K562 (cell line): ENCODE results near the gene FNDC11. TPM values are rescaled to one million over a fixed set of nuclear protein-coding genes. Genes with fewer than 3 reads are reported as not detected.

ENCODE experiments used
- ATAC-seq: fragments of 200-7000 bp; cut with Tn5 transposase; 3 replicates; pipeline ENCODE4 v1.9.1; 2020; ENCODE audit warnings: moderate library complexity
- BruUV-seq: library from RNA; stranded (reverse); fragments of 400-500 nt; replicated peaks from 2 replicates; lab custom pipeline; 2021; lab: Mats Ljungman, UMichigan
- CTCF ChIA-PET: fragments of 300-600 bp; formaldehyde crosslinking; extraction: SDS; loops from one replicate; lab custom pipeline; 2021; ENCODE audit warnings: low intra/inter-chr PET ratio; lab: Yijun Ruan, JAX
- POLR2A ChIA-PET: fragments of 300-600, 350-650 bp; sonication (Branson Sonifier 250); formaldehyde crosslinking; extraction: SDS; loops from one replicate; lab custom pipeline; 2021; ENCODE audit warnings: antibody characterized with exemption, inconsistent platforms; lab: Yijun Ruan, JAX
- DNase-seq, 4 experiments: peaks; one replicate each; pipeline versions ENCODE4 v3.0.0 to v3.0.0-alpha.2; 2011 to 2018; ENCODE audit warnings: low spot score in 3 of 4, mixed read lengths in 3 of 4; ENCODE audit errors: extremely low read depth in 1 of 4
- FAIRE-seq: peaks from 2 replicates; lab custom pipeline; 2011; peaks lifted over from hg19 to GRCh38; lab: Jason Lieb, UNC
- H2AFZ ChIP-seq: 2 replicates; pipeline ENCODE4 v1.6.0; 2011; ENCODE audit warnings: low read depth, low read length, control low read depth, inconsistent platforms
- H3K27ac ChIP-seq: fragments of 200-600 bp; 3 replicates; pipeline ENCODE4 v1.8.0; 2011; ENCODE audit warnings: low read depth, mild to moderate bottlenecking, control low read depth, inconsistent platforms, low read length, moderate library complexity, mixed read lengths; ENCODE audit errors: extremely low read depth
- H3K27me3 ChIP-seq, 2 experiments: fragments of 300-600 bp in 1 of 2; 2 replicates in 1 of 2; 3 replicates in 1 of 2; pipeline versions ENCODE4 v1.6.0 to v1.8.0; 2011; ENCODE audit warnings: inconsistent platforms in 2 of 2, low read length in 2 of 2, mild to moderate bottlenecking in 1 of 2, mixed read lengths in 1 of 2, moderate library complexity in 1 of 2; ENCODE audit not compliant: control insufficient read depth in 2 of 2, insufficient read depth in 2 of 2
- H3K36me3 ChIP-seq: fragments of 300-600 bp; 3 replicates; pipeline ENCODE4 v1.8.0; 2011; ENCODE audit warnings: mild to moderate bottlenecking, low read length, inconsistent platforms; ENCODE audit not compliant: control insufficient read depth, insufficient read depth
- H3K4me1 ChIP-seq, 2 experiments: fragments of 200-600 bp in 1 of 2; replicated peaks in 1 of 2; 2 replicates in 1 of 2; 3 replicates in 1 of 2; pipeline versions ENCODE4 v1.5.1 to v1.8.0; 2011; ENCODE audit warnings: inconsistent platforms in 2 of 2, low read length in 2 of 2, mild to moderate bottlenecking in 1 of 2, mixed read lengths in 1 of 2, moderate library complexity in 1 of 2; ENCODE audit not compliant: control insufficient read depth in 2 of 2, insufficient read depth in 2 of 2
- H3K4me2 ChIP-seq: 2 replicates; pipeline ENCODE4 v1.6.1; 2011; ENCODE audit warnings: low read length, control low read depth, inconsistent platforms, mixed read lengths; ENCODE audit not compliant: insufficient read depth
- H3K4me3 ChIP-seq: fragments of 200-600 bp; sonication (generic), shearing (Covaris generic); 2 replicates; pipeline ENCODE4 v1.5.1; 2016; ENCODE audit warnings: control low read depth, inconsistent platforms
- H3K79me2 ChIP-seq: fragments of 200-600 bp; 3 replicates; pipeline ENCODE4 v1.8.0; 2011; ENCODE audit warnings: low read length, inconsistent platforms; ENCODE audit not compliant: control insufficient read depth, insufficient read depth
- H3K9ac ChIP-seq, 2 experiments: 2 replicates each; pipeline versions ENCODE4 v1.6.0 to v1.6.1; 2011; ENCODE audit warnings: low read depth in 2 of 2, low read length in 2 of 2, control low read depth in 1 of 2, inconsistent platforms in 1 of 2, mild to moderate bottlenecking in 1 of 2, mixed read lengths in 1 of 2; ENCODE audit not compliant: insufficient read depth in 1 of 2
- H3K9me1 ChIP-seq: one replicate; pipeline ENCODE4 v1.6.0; 2011; ENCODE audit warnings: inconsistent platforms, mild to moderate bottlenecking, low read length, moderate library complexity; ENCODE audit not compliant: control insufficient read depth, insufficient read depth
- H3K9me3 ChIP-seq: replicated peaks from 2 replicates; pipeline ENCODE4 v1.5.1; 2011; ENCODE audit warnings: low read depth, low read length, inconsistent platforms; ENCODE audit not compliant: control insufficient read depth, insufficient read depth
- H4K20me1 ChIP-seq: replicated peaks from 2 replicates; pipeline ENCODE4 v1.6.1; 2011; ENCODE audit warnings: low read length, inconsistent platforms, mixed read lengths; ENCODE audit not compliant: control insufficient read depth, insufficient read depth
- HSF4 ChIP-seq: fragments of 250-450 bp; sonication (Bioruptor Pico); IDR thresholded peaks from 2 replicates; pipeline ENCODE4 v2.1.2; 2022; ENCODE audit warnings: mild to moderate bottlenecking, moderate library complexity, borderline replicate concordance
- KHSRP ChIP-seq: fragments of 450-650 bp; IDR thresholded peaks from 2 replicates; pipeline ENCODE4 v1.6.1; 2017
- NELFE ChIP-seq: IDR thresholded peaks from 2 replicates; pipeline ENCODE4 v1.6.1; 2011; ENCODE audit warnings: mild to moderate bottlenecking; ENCODE audit not compliant: insufficient read depth, insufficient read length
- PHTF2 ChIP-seq: fragments of 250-450 bp; sonication (Bioruptor Pico); IDR thresholded peaks from 2 replicates; pipeline ENCODE4 v1.5.0; 2021; ENCODE audit warnings: mild to moderate bottlenecking
- U2AF1 ChIP-seq: fragments of 200-400 bp; formaldehyde crosslinking; optimal IDR thresholded peaks from 2 replicates; pipeline ENCODE3; 2017; ENCODE audit warnings: mild to moderate bottlenecking, low read depth, low read length, moderate library complexity
- YBX1 ChIP-seq: fragments of 450-650 bp; IDR thresholded peaks from 2 replicates; pipeline ENCODE4 v1.7.1; 2016; ENCODE audit warnings: mild to moderate bottlenecking
- ZFP36 ChIP-seq: fragments of 150-350 bp; IDR thresholded peaks from 2 replicates; pipeline ENCODE4 v1.6.1; 2018; ENCODE audit warnings: low read length, low read depth; ENCODE audit not compliant: partially characterized antibody
- ZNF184 ChIP-seq: sonication (generic); formaldehyde crosslinking; IDR thresholded peaks from 2 replicates; pipeline ENCODE4 v1.5.0; 2020; ENCODE audit warnings: missing genetic modification reagents
- ZNF561 ChIP-seq: fragments of 450-650 bp; formaldehyde crosslinking; conservative IDR thresholded peaks from 2 replicates; pipeline ENCODE4 v1.4.0; 2020; ENCODE audit warnings: mild to moderate bottlenecking, moderate library complexity
- WGBS: fragments of 100-300 bp; shearing (Covaris generic); methylation state at CpG from one replicate; pipeline ENCODE4 v1.1.6; 2016; ENCODE audit warnings: low coverage, mixed read lengths; ENCODE audit not compliant: insufficient coverage; ENCODE audit errors: missing lambda C conversion rate; 5-methylcytosine and 5-hydroxymethylcytosine counted together
- in situ Hi-C: fragments of 300-500 bp; cut with MboI; formaldehyde crosslinking; loops from 4 replicates; pipeline ENCODE4 v1.15.0; 2018; ENCODE audit warnings: inconsistent platforms, mixed read lengths
- intact Hi-C: fragments of 100-400 bp; cut with micrococcal nuclease; formaldehyde crosslinking; loops from 2 replicates; pipeline ENCODE4 v1.14.2; 2022
- polyA plus RNA-seq, 8 experiments: library from polyadenylated mRNA; depleted of rRNA in 4 of 8; stranded (reverse) in 5 of 8; unstranded in 3 of 8; fragments of >200 nt; fragmentation: Nextera tagmentation in 2 of 8; fragmentation: Illumina TruSeq in 1 of 8; extraction: Ambion mirVana in 2 of 8; extraction: Trizol in 1 of 8; gene quantifications; 2 replicates each; pipeline versions ENCODE4 v1.2.1 to v1.2.3, GENCODE V29; 2011 to 2014; ENCODE audit warnings: inconsistent platforms in 1 of 8, missing spikeins in 1 of 8
- total RNA-seq, 7 experiments: library from RNA; depleted of rRNA in 6 of 7; stranded (reverse); fragments of >200 nt in 6 of 7; fragmentation: Illumina TruSeq in 2 of 7; extraction: Trizol in 2 of 7; gene quantifications; 2 replicates each; pipeline versions ENCODE4 v1.2.1 to v1.2.3, GENCODE V29; 2011 to 2021; ENCODE audit warnings: low replicate concordance in 1 of 7
- TF ChIP-seq, protein P1 (sequence below): sonication (generic); formaldehyde crosslinking; IDR thresholded peaks from 2 replicates; pipeline ENCODE4 v1.8.1; 2022; ENCODE audit warnings: missing genetic modification reagents

Gene FNDC11
- total and polyA plus RNA-seq, 9 of the 15 experiments (the other 6 are each of a cell fraction or from before 2014, with no cell fraction given), result 0.08 to 2.3 (median 0.64) TPM; not detected in 2

DNA sequence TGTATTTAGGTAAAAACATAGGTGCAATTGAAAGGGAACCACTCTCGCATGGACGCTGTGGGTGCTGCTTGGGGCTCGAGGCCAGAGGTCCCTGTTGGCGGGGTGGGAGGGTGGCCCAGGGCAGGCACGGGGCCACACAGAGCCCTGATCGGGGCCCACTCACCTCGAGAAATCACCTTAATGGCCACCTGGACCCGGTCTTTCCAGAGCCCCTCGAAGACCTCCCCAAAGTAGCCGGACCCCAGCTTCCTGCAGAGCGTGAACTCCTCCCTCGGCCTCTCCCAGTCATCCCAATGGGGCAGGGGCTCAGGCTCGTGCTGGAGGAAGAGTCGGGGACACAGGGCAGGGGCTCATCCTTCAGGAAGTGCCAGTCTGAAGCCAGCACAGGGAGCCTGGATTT is 20.6 kb upstream of the FNDC11 start:
- WGBS, result 29% methylated on average over 9 of the region's 14 CpGs
- Histone ChIP-seq H3K9me1 (no peaks in the 10 kb centered on the region), H3K4me2 (no peak overlapping the region), H3K27ac (no peak overlapping the region), H3K79me2 (no peaks in the 10 kb centered on the region), H3K9me3 (no peaks in the 10 kb centered on the region), H3K4me3 (no peak overlapping the region), H3K27me3 (peaks cover 0 to 44% of the 10 kb centered on the region in 2 experiments; a peak in 3 of 5 replicates), H2AFZ (no peak overlapping the region), H3K4me1 (peaks cover 6 to 79% of the 10 kb centered on the region in 2 experiments; a peak in 4 of 5 replicates), H3K9ac (no peak overlapping the region), H3K36me3 (no peaks in the 10 kb centered on the region), H4K20me1 (peaks cover 9% of the 10 kb centered on the region; the same call in 1 of the 2 replicates)
- FAIRE-seq (no peak), DNase-seq (no peak), ATAC-seq (no peak)
- no peak for TF ChIP-seq HSF4
- TF ChIP-seq ZNF184 (CRISPR knock-in tag), result no peak
- TF ChIP-seq, protein P1, sequence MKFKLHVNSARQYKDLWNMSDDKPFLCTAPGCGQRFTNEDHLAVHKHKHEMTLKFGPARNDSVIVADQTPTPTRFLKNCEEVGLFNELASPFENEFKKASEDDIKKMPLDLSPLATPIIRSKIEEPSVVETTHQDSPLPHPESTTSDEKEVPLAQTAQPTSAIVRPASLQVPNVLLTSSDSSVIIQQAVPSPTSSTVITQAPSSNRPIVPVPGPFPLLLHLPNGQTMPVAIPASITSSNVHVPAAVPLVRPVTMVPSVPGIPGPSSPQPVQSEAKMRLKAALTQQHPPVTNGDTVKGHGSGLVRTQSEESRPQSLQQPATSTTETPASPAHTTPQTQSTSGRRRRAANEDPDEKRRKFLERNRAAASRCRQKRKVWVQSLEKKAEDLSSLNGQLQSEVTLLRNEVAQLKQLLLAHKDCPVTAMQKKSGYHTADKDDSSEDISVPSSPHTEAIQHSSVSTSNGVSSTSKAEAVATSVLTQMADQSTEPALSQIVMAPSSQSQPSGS (CRISPR knock-in tag), result no peak
- TF ChIP-seq NELFE, result no peak
- TF ChIP-seq U2AF1, result no peak
- no peak for TF ChIP-seq PHTF2 (CRISPR knock-in tag)
- no peak for TF ChIP-seq YBX1
- TF ChIP-seq ZNF561, result no peak
- no peak for TF ChIP-seq KHSRP
- no peak for TF ChIP-seq ZFP36
- in situ Hi-C loops (no loop called here), intact Hi-C loops (loop anchor here (10.0 kb wide), 2 partner anchors 121 to 171 kb away; partner anchors contain the start of genes ARFRP1, RTEL1, STMN3 and ZGPAT)
- CTCF ChIA-PET, result no interaction called here
- POLR2A ChIA-PET, result interaction anchor here (0.8 to 2.2 kb wide), 2 partner anchors 9 to 13 kb away, joined by 6 to 27 read pairs; partner anchors contain the start of gene PPDPF
- BruUV-seq, result no TSS peak
